ENCODE results near the gene TTLL11. TPM values are rescaled to one million over a fixed set of nuclear protein-coding genes. Genes with fewer than 3 reads are reported as not detected.
A peak's percentile ranks its signal among the peaks of the same experiment; 100 is the strongest.

Gene TTLL11
- total and polyA plus RNA-seq, 4 donors = 3.6 to 7.8 (median 5.9) TPM

DNA sequence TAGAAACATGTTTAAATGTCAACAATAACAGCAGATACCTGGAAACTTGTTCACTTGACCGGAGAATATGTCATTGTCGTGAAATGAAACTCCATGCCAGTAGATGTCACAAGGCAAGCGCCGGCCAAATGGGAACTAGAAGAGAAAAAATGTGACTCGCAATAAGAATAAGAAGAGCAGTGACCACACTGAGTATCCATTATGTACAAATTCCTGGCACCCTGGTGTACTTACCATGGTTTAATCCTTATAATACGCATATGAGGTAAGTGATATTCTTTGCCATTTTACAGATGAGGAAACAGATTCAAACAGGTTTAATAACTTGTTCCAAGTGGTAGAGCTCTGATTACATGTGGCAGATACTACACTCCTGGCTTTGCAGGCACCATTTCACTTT, 53.9 kb downstream of the TTLL11 start:
- peaks cover 0 to 12% (median 0%) of the 10 kb centered on the region in 5 donors for H3K4me1 ChIP-seq (ENCODE audit: control insufficient read depth in 5 of 5, insufficient read depth in 5 of 5, low read length in 5 of 5)
- WGBS, 2 donors = 95 to 98% methylated on average over 6 of the region's 6 CpGs
- no peaks in the 10 kb centered on the region for H3K27me3 ChIP-seq (ENCODE audit: control insufficient read depth in 3 of 3, insufficient read depth in 3 of 3, low read length in 2 of 3)
- no peak overlapping the region for H3K27ac ChIP-seq (ENCODE audit: low read depth in 1 of 2, low read length in 1 of 2)
- no peak for ATAC-seq (ENCODE audit: insufficient read depth, low FRiP score)
- H3K9me3 ChIP-seq (ENCODE audit: control insufficient read depth in 4 of 4, insufficient read depth in 3 of 4, low read length in 3 of 4) = no peaks in the 10 kb centered on the region
- H3K9ac ChIP-seq (ENCODE audit: insufficient read depth in 1 of 2, low read length in 2 of 2) = no peak overlapping the region
- peaks cover 3 to 9% (median 4%) of the 10 kb centered on the region in 4 donors for H3K36me3 ChIP-seq (ENCODE audit: control insufficient read depth in 4 of 4, insufficient read depth in 4 of 4, low read length in 4 of 4)
- TF ChIP-seq CTCF (IDR thresholded peaks at IDR 0.05; ENCODE audit: control extremely low read depth, extremely low read depth) = no peak
- no peak for DNase-seq
- no peak overlapping the region for H3K4me3 ChIP-seq

GRCh38 chr9:122036988-122037387, 56.1 kb downstream of the TTLL11 start:
- Histone ChIP-seq H3K27ac (ENCODE audit: low read depth in 1 of 2, low read length in 1 of 2) (no peak overlapping the region), H3K4me3 (no peak overlapping the region), H3K36me3 (ENCODE audit: control insufficient read depth in 4 of 4, insufficient read depth in 4 of 4, low read length in 4 of 4) (peaks cover 3 to 9% (median 4%) of the 10 kb centered on the region in 4 donors), H3K4me1 (ENCODE audit: control insufficient read depth in 5 of 5, insufficient read depth in 5 of 5, low read length in 5 of 5) (peaks cover 0 to 12% (median 1%) of the 10 kb centered on the region in 5 donors), H3K9me3 (ENCODE audit: control insufficient read depth in 4 of 4, insufficient read depth in 3 of 4, low read length in 3 of 4) (no peaks in the 10 kb centered on the region), H3K27me3 (ENCODE audit: control insufficient read depth in 3 of 3, insufficient read depth in 3 of 3, low read length in 2 of 3) (no peaks in the 10 kb centered on the region), H3K9ac (ENCODE audit: insufficient read depth in 1 of 2, low read length in 2 of 2) (no peak overlapping the region)
- no peak for TF ChIP-seq CTCF (IDR thresholded peaks at IDR 0.05; ENCODE audit: control extremely low read depth, extremely low read depth)
- WGBS, 2 donors = 82 to 98% methylated on average over 1 of the region's 1 CpG
- no peak for ATAC-seq (ENCODE audit: insufficient read depth, low FRiP score)
- no peak for DNase-seq

DNA sequence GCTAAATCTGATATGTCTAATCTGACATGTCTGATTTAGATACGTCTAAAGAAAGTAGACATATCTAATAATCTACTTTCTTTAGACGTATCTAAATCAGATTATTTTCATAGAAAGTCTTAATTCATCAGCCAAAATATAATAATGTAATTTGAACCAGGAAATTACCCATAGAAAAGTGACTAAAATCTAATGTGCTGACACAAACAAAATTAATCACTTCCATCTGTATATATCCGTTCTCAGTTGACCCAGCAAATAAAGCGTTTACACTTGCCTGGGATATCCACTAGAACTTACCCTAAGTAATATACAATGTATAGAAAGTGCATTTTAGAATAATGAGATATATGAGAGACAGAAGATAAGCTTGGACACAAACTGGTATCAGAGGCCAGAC, 56.7 kb downstream of the TTLL11 start:
- H3K9ac ChIP-seq (ENCODE audit: insufficient read depth in 1 of 2, low read length in 2 of 2) = no peak overlapping the region
- no peaks in the 10 kb centered on the region for H3K9me3 ChIP-seq (ENCODE audit: control insufficient read depth in 4 of 4, insufficient read depth in 3 of 4, low read length in 3 of 4)
- H3K27ac ChIP-seq (ENCODE audit: low read depth in 1 of 2, low read length in 1 of 2) = no peak overlapping the region
- H3K4me1 ChIP-seq (ENCODE audit: control insufficient read depth in 5 of 5, insufficient read depth in 5 of 5, low read length in 5 of 5) = peaks cover 0 to 12% (median 1%) of the 10 kb centered on the region in 5 donors
- no peaks in the 10 kb centered on the region for H3K27me3 ChIP-seq (ENCODE audit: control insufficient read depth in 3 of 3, insufficient read depth in 3 of 3, low read length in 2 of 3)
- H3K36me3 ChIP-seq (ENCODE audit: control insufficient read depth in 4 of 4, insufficient read depth in 4 of 4, low read length in 4 of 4) = peaks cover 3 to 9% (median 4%) of the 10 kb centered on the region in 4 donors
- no peak overlapping the region for H3K4me3 ChIP-seq
- no peak for DNase-seq
- ATAC-seq (ENCODE audit: insufficient read depth, low FRiP score) = no peak
- WGBS, 2 donors = 91 to 94% methylated on average over 4 of the region's 4 CpGs
- TF ChIP-seq CTCF (IDR thresholded peaks at IDR 0.05; ENCODE audit: control extremely low read depth, extremely low read depth) = no peak

GRCh38 chr9:122033775-122034373, 59.2 kb downstream of the TTLL11 start:
- no peak for TF ChIP-seq CTCF (IDR thresholded peaks at IDR 0.05; ENCODE audit: control extremely low read depth, extremely low read depth)
- ATAC-seq (ENCODE audit: insufficient read depth, low FRiP score) (peak; percentile 16), DNase-seq (no peak)
- no peak overlapping the region for H3K4me3 ChIP-seq
- no peak overlapping the region for H3K27ac ChIP-seq (ENCODE audit: low read depth in 1 of 2, low read length in 1 of 2)
- H3K9ac ChIP-seq (ENCODE audit: insufficient read depth in 1 of 2, low read length in 2 of 2) = peak overlapping the region in 1 of 2 donors; percentile 13
- peaks cover 0 to 4% (median 0%) of the 10 kb centered on the region in 5 donors for H3K4me1 ChIP-seq (ENCODE audit: control insufficient read depth in 5 of 5, insufficient read depth in 5 of 5, low read length in 5 of 5)
- 62 to 71% methylated on average over 8 of the region's 8 CpGs for WGBS, 2 donors
- no peaks in the 10 kb centered on the region for H3K9me3 ChIP-seq (ENCODE audit: control insufficient read depth in 4 of 4, insufficient read depth in 3 of 4, low read length in 3 of 4)
- H3K27me3 ChIP-seq (ENCODE audit: control insufficient read depth in 3 of 3, insufficient read depth in 3 of 3, low read length in 2 of 3) = no peaks in the 10 kb centered on the region
- peaks cover 3 to 10% (median 6%) of the 10 kb centered on the region in 4 donors for H3K36me3 ChIP-seq (ENCODE audit: control insufficient read depth in 4 of 4, insufficient read depth in 4 of 4, low read length in 4 of 4)
